GM23248 (cell line): Measurements from ENCODE around the gene AK5. TPM values are rescaled to one million over a fixed set of nuclear protein-coding genes. Genes with fewer than 3 reads are reported as not detected.

Source experiments
- DNase-seq: peaks from one replicate; pipeline ENCODE4 v3.0.0-alpha.2; 2015
- H2AFZ ChIP-seq: fragments of 200-600 bp; sonication (generic); 2 replicates; pipeline ENCODE4 v1.6.1; 2016; ENCODE audit warnings: antibody characterized with exemption
- H3F3A ChIP-seq: fragments of 200-600 bp; sonication (generic); 2 replicates; pipeline ENCODE4 v1.6.1; 2016; ENCODE audit warnings: mild to moderate bottlenecking, antibody characterized with exemption, mixed run types; ENCODE audit not compliant: insufficient read depth
- H3K27ac ChIP-seq: fragments of 200-600 bp; sonication (generic); 2 replicates; pipeline ENCODE4 v1.5.1; 2016; ENCODE audit warnings: mild to moderate bottlenecking
- H3K27me3 ChIP-seq: fragments of 200-600 bp; sonication (generic); replicated peaks from 2 replicates; pipeline ENCODE4 v1.6.1; 2016; ENCODE audit warnings: mild to moderate bottlenecking; ENCODE audit not compliant: insufficient read depth
- H3K36me3 ChIP-seq: fragments of 200-600 bp; sonication (generic); 2 replicates; pipeline ENCODE4 v1.6.1; 2016; ENCODE audit warnings: low read depth, mild to moderate bottlenecking
- H3K4me1 ChIP-seq: fragments of 200-600 bp; sonication (generic); 2 replicates; pipeline ENCODE4 v1.6.1; 2016; ENCODE audit warnings: mild to moderate bottlenecking; ENCODE audit not compliant: insufficient read depth
- H3K4me2 ChIP-seq: fragments of 200-600 bp; sonication (generic); one replicate; pipeline ENCODE4 v1.6.1; 2016; ENCODE audit warnings: mild to moderate bottlenecking; ENCODE audit not compliant: unreplicated experiment
- H3K4me3 ChIP-seq: fragments of 200-600 bp; sonication (generic); 2 replicates; pipeline ENCODE4 v1.5.1; 2016; ENCODE audit warnings: mild to moderate bottlenecking
- H3K79me2 ChIP-seq: fragments of 200-600 bp; sonication (generic); 2 replicates; pipeline ENCODE4 v1.6.1; 2016; ENCODE audit warnings: mild to moderate bottlenecking; ENCODE audit not compliant: insufficient read depth
- H3K9ac ChIP-seq: fragments of 200-600 bp; sonication (generic); 2 replicates; pipeline ENCODE4 v1.6.1; 2016; ENCODE audit warnings: mild to moderate bottlenecking
- H3K9me2 ChIP-seq: fragments of 200-600 bp; sonication (generic); 2 replicates; pipeline ENCODE4 v1.6.1; 2016; ENCODE audit warnings: mixed run types, mild to moderate bottlenecking, moderate library complexity; ENCODE audit not compliant: insufficient read depth
- H3K9me3 ChIP-seq: fragments of 200-600 bp; sonication (generic); one replicate; pipeline ENCODE4 v1.6.1; 2017; ENCODE audit warnings: low read depth
- H4K20me1 ChIP-seq: fragments of 200-600 bp; sonication (generic); 2 replicates; pipeline ENCODE4 v1.6.0; 2016; ENCODE audit not compliant: insufficient read depth
- EZH2 ChIP-seq: fragments of 200-600 bp; sonication (generic); IDR thresholded peaks from 2 replicates; pipeline ENCODE4 v1.6.1; 2018; ENCODE audit warnings: antibody characterized with exemption, mild to moderate bottlenecking; ENCODE audit not compliant: insufficient read depth, poor library complexity, severe bottlenecking
- EZH2phosphoT487 ChIP-seq: fragments of 200-600 bp; sonication (generic); IDR thresholded peaks from 2 replicates; pipeline ENCODE4 v1.6.1; 2018; ENCODE audit warnings: antibody characterized with exemption, moderate library complexity, mild to moderate bottlenecking, low read depth; ENCODE audit not compliant: insufficient read depth
- WGBS, 2 experiments: methylation state at CpG; one replicate each; pipeline ENCODE4 v1.1.6; 2015 to 2017; ENCODE audit warnings: low lambda C conversion rate in 2 of 2, low coverage in 1 of 2; ENCODE audit errors: missing lambda C conversion rate in 2 of 2; 5-methylcytosine and 5-hydroxymethylcytosine counted together
- in situ Hi-C: fragments of 300-500 bp; cut with MboI; formaldehyde crosslinking; loops from 2 replicates; pipeline ENCODE4 v1.15.0; 2020
- polyA plus RNA-seq: library from polyadenylated mRNA; unstranded; fragments of >200 nt; fragmentation: Nextera tagmentation; extraction: Ambion mirVana; gene quantifications from 2 replicates; pipeline ENCODE4 v1.2.1, GENCODE V29; 2016
- total RNA-seq: library from RNA; depleted of rRNA; stranded (reverse); fragments of >200 nt; shearing (Covaris generic); gene quantifications from 2 replicates; pipeline ENCODE4 v1.2.3, GENCODE V29; 2014

AK5 gene
- total and polyA plus RNA-seq, 2 experiments from 2014 or later = 65.3 to 78.8 TPM

- Histone ChIP-seq H4K20me1 (no peaks in the 10 kb centered on the region), H3K27ac (no peak overlapping the region), H3F3A (peaks cover 18% of the 10 kb centered on the region), H3K79me2 (no peaks in the 10 kb centered on the region), H2AFZ (no peak overlapping the region), H3K4me3 (no peak overlapping the region), H3K27me3 (no peaks in the 10 kb centered on the region), H3K9ac (no peak overlapping the region), H3K36me3 (no peaks in the 10 kb centered on the region), H3K4me2 (no peak overlapping the region), H3K9me2 (no peaks in the 10 kb centered on the region), H3K9me3 (no peaks in the 10 kb centered on the region), H3K4me1 (peaks cover 30% of the 10 kb centered on the region)
- 95 to 99% methylated on average over 3 of the region's 3 CpGs for WGBS, 2 experiments
- DNase-seq = no peak
- TF ChIP-seq EZH2phosphoT487 = no peak
- TF ChIP-seq EZH2 = no peak
- in situ Hi-C loops = no loop called here
Measured at GRCh38 chr1:77433934-77434333, 152.1 kb downstream of the AK5 start.

GRCh38 chr1:77434967-77435366 is 153.1 kb downstream of the AK5 start:
- 97% methylated on average over 2 of the region's 2 CpGs for WGBS, 2 experiments
- in situ Hi-C loops = no loop called here

GRCh38 chr1:77438236-77438913 is 156.6 kb downstream of the AK5 start:
- no peaks in the 10 kb centered on the region for H3K9me3 ChIP-seq
- H3K4me2 ChIP-seq = peak overlapping the region; percentile 89
- H3F3A ChIP-seq = peaks cover 21% of the 10 kb centered on the region
- H3K9me2 ChIP-seq = no peaks in the 10 kb centered on the region
- H3K9ac ChIP-seq = peak overlapping the region; percentile 50
- H3K4me1 ChIP-seq = peaks cover 19% of the 10 kb centered on the region
- WGBS, 2 experiments = 10 to 15% methylated on average over 4 of the region's 4 CpGs
- no peak for TF ChIP-seq EZH2phosphoT487
- TF ChIP-seq EZH2 = no peak
- in situ Hi-C loops = no loop called here
- H2AFZ ChIP-seq = peak overlapping the region; percentile 80
- H3K27ac ChIP-seq = peak overlapping the region; percentile 60
- H3K4me3 ChIP-seq = peak overlapping the region; percentile 69
- no peaks in the 10 kb centered on the region for H4K20me1 ChIP-seq
- H3K79me2 ChIP-seq = no peaks in the 10 kb centered on the region
- peak; percentile 68 for DNase-seq
- H3K36me3 ChIP-seq = no peaks in the 10 kb centered on the region
- H3K27me3 ChIP-seq = no peaks in the 10 kb centered on the region

More at GRCh38 chr1:77434967-77435366, 153.1 kb downstream of the AK5 start:
- H2AFZ ChIP-seq = no peak overlapping the region
- peaks cover 30% of the 10 kb centered on the region for H3K4me1 ChIP-seq
- H4K20me1 ChIP-seq = no peaks in the 10 kb centered on the region
- no peaks in the 10 kb centered on the region for H3K79me2 ChIP-seq
- no peak overlapping the region for H3K4me2 ChIP-seq
- H3K9me3 ChIP-seq = no peaks in the 10 kb centered on the region
- TF ChIP-seq EZH2phosphoT487 = no peak
- TF ChIP-seq EZH2 = no peak
- H3K27me3 ChIP-seq = no peaks in the 10 kb centered on the region
- H3K9me2 ChIP-seq = no peaks in the 10 kb centered on the region
- no peak overlapping the region for H3K27ac ChIP-seq
- no peak overlapping the region for H3K4me3 ChIP-seq
- DNase-seq = no peak
- H3K9ac ChIP-seq = no peak overlapping the region
- H3F3A ChIP-seq = peaks cover 21% of the 10 kb centered on the region
- no peaks in the 10 kb centered on the region for H3K36me3 ChIP-seq

GRCh38 chr1:77446841-77447555 is 165.2 kb downstream of the AK5 start:
- Histone ChIP-seq H3K27ac (no peak overlapping the region), H3K4me2 (no peak overlapping the region), H3K79me2 (no peaks in the 10 kb centered on the region), H3K9ac (no peak overlapping the region), H3K36me3 (no peaks in the 10 kb centered on the region), H2AFZ (no peak overlapping the region), H3K9me2 (no peaks in the 10 kb centered on the region), H3K9me3 (no peaks in the 10 kb centered on the region), H4K20me1 (no peaks in the 10 kb centered on the region), H3K4me1 (peaks cover 11% of the 10 kb centered on the region; the same call in 1 of the 2 replicates), H3K27me3 (no peaks in the 10 kb centered on the region), H3K4me3 (no peak overlapping the region), H3F3A (peaks cover 7% of the 10 kb centered on the region; the same call in 1 of the 2 replicates)
- peak; percentile 45 for DNase-seq
- in situ Hi-C loops = no loop called here
- TF ChIP-seq EZH2phosphoT487 = no peak
- TF ChIP-seq EZH2 = no peak
- 75 to 77% methylated on average over 4 of the region's 4 CpGs for WGBS, 2 experiments
